Muscle layer of duodenum (tissue), 2 donors: ENCODE measurements around the gene TSPEAR.
A peak's percentile ranks its signal among the peaks of the same experiment; 100 is the strongest.

ENCODE experiments used
- H3K27ac ChIP-seq: one replicate; pipeline ENCODE4 v1.7.0; 2013; ENCODE audit warnings: mild to moderate bottlenecking, low read length
- H3K27me3 ChIP-seq: one replicate; pipeline ENCODE4 v1.7.0; 2013; ENCODE audit warnings: low read depth, mild to moderate bottlenecking, control low read depth, low read length
- H3K36me3 ChIP-seq, 2 donors: one replicate each; pipeline ENCODE4 v1.7.0; 2013; ENCODE audit warnings: low read length in 2 of 2, control low read depth in 1 of 2, mild to moderate bottlenecking in 1 of 2; ENCODE audit not compliant: insufficient read depth in 2 of 2, control insufficient read depth in 1 of 2
- H3K4me1 ChIP-seq, 2 donors: one replicate each; pipeline ENCODE4 v1.7.0; 2013; ENCODE audit warnings: low read length in 2 of 2, mild to moderate bottlenecking in 2 of 2, control low read depth in 1 of 2, moderate library complexity in 1 of 2; ENCODE audit not compliant: insufficient read depth in 2 of 2, control insufficient read depth in 1 of 2
- H3K4me3 ChIP-seq, 2 donors: one replicate each; pipeline ENCODE4 v1.7.0; 2013; ENCODE audit warnings: low read length in 2 of 2, low read depth in 1 of 2, mild to moderate bottlenecking in 1 of 2
- H3K9me3 ChIP-seq, 2 donors: one replicate each; pipeline ENCODE4 v1.7.0; 2013; ENCODE audit warnings: low read length in 2 of 2, control low read depth in 1 of 2, mild to moderate bottlenecking in 1 of 2; ENCODE audit not compliant: control insufficient read depth in 1 of 2
- donor health status: healthy.

The TSPEAR gene

DNA sequence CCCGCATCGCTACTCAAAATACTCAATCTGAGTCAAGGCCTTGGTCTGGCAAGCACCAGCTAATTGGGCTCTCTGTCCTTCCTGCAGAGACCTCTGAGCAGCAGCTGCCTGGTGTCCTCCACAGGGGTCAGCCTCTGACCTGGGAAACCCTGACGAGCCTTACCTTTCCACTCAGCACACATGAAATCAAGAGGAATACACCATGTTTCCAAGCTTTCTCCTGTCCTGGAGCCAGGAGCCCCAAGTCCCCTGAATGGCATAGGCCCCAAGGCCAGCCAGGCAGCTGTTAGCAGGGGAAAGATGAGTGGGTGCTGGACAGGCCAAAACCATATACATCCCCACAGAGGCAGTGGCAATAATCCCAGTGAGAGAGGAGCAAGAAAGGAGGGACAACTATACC is 27.2 kb upstream of the TSPEAR start:
- peaks cover 0 to 6% of the 10 kb centered on the region in 2 donors for H3K36me3 ChIP-seq
- no peaks in the 10 kb centered on the region for H3K4me1 ChIP-seq
- H3K27me3 ChIP-seq = no peaks in the 10 kb centered on the region
- H3K27ac ChIP-seq = no peak overlapping the region
- H3K4me3 ChIP-seq = peak overlapping the region in 1 of 2 donors; percentile 37
- peaks cover 11 to 36% of the 10 kb centered on the region in 2 donors for H3K9me3 ChIP-seq

DNA sequence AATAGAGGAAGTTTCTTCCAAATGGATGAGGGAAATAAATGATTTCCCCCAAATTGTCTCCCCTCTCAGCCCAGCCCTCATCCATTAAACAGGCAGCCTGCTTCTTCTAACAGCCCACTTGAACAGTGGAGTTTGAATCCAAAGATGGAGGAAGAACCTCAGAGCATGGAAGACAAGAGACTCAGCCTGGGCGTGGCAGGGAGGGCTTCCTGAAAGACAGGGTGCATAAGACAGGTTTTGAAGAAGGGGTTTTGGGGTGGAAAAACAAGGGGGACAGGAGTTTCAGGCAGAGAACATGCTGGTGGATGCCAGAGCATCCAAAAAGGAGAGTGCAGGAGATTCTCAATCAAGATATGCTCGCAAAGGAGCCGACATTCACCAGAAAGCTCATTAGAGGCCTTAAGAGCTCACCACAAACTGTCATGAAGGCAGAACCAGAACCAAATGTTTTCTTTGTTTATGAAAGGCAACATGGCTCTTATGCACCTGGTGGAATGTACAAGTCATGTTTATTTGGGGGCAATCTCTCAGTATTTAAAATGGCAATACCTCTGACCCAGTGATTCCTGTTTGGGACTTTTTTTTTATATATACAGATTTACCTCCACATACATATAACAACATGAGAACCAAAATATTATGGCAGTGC is 26.5 kb upstream of the TSPEAR start:
- Histone ChIP-seq H3K4me1 (no peaks in the 10 kb centered on the region), H3K9me3 (peaks cover 11 to 36% of the 10 kb centered on the region in 2 donors), H3K36me3 (peaks cover 0 to 6% of the 10 kb centered on the region in 2 donors), H3K4me3 (peak overlapping the region in 1 of 2 donors; percentile 55), H3K27me3 (no peaks in the 10 kb centered on the region), H3K27ac (no peak overlapping the region)

DNA sequence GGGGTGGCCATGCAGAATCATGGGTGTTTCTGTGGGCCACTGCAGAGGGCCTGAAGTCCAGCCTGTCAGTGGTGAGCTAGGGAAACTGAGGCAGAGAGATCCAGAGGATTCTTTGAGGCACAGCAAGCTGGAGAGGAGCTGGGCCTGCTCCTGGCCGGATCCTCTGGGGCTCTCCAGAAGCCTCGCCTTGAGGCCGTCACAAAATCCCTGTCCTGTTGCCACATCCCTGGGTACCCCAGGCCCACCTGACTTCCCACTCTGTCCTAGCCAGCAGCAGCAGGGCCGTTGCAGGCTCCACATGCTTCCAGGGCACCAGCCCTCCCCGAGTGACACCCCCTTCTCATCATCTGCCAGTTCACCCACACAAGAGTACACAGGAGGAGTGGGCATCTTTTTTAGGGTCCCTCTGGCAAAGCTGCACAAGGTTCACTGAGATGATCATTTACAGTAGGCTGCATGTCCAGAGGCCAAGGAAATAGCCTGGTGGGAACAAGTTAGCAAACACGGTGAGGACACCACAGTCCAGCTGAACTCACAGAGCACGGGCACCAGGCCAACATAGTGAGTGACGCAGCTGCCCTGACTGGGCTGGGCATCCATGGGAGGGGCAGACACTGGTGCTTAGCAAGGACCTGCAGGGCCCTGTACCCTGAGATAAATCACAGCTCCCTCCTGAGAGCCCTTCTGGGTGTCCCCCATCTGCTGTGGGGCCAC is 25.1 kb upstream of the TSPEAR start:
- H3K4me1 ChIP-seq = no peaks in the 10 kb centered on the region
- peaks cover 0 to 6% of the 10 kb centered on the region in 2 donors for H3K36me3 ChIP-seq
- H3K27ac ChIP-seq = no peak overlapping the region
- peaks cover 11 to 36% of the 10 kb centered on the region in 2 donors for H3K9me3 ChIP-seq
- no peaks in the 10 kb centered on the region for H3K27me3 ChIP-seq
- peak overlapping the region in 1 of 2 donors; percentile 6 for H3K4me3 ChIP-seq

DNA sequence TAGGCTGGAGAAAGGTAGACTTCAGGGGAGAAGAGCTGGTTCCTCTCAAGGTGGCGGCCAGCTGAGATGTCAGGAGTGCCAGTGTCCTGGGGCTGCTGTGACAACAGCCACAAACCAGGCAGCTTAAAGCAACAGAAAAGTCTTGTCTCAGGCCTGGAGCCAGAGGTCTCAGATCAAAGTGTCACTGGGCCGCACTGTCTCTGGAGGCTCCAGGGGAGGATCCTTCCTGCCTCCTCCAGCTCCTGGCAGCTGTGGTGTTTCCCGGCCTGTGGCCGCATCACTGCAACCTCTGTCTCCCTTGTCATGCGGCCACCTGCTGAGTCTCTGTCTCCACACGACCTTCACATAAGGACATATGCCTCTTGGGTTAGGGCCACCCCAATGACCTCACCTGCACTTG is 24.4 kb upstream of the TSPEAR start:
- peaks cover 11 to 36% of the 10 kb centered on the region in 2 donors for H3K9me3 ChIP-seq
- no peak overlapping the region for H3K4me3 ChIP-seq
- H3K27me3 ChIP-seq = no peaks in the 10 kb centered on the region
- no peak overlapping the region for H3K27ac ChIP-seq
- peaks cover 0 to 6% of the 10 kb centered on the region in 2 donors for H3K36me3 ChIP-seq
- no peaks in the 10 kb centered on the region for H3K4me1 ChIP-seq

DNA sequence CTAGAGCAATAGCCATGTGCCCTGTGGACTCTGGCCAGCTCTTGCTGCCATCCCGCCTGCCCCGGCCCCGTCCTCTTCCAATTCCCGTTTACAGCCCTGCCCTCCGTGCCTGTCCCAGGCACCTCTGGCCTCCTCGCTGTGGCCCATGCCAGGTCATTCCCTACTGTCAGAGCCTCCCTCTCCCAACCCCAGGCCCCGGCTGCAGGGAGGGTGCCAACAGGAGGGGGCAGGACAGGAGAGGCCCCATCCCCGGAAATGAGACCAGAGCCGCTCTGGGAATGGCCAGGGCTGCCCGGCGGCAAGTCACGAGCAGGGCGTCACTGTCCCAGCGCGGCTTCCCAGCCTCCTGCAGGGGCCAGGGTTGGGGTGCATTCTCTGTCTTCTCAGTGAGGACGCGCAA is 23.5 kb upstream of the TSPEAR start:
- Histone ChIP-seq H3K27ac (no peak overlapping the region), H3K4me1 (no peaks in the 10 kb centered on the region), H3K27me3 (no peaks in the 10 kb centered on the region), H3K36me3 (peaks cover 0 to 6% of the 10 kb centered on the region in 2 donors), H3K4me3 (no peak overlapping the region), H3K9me3 (peaks cover 11 to 35% of the 10 kb centered on the region in 2 donors)

DNA sequence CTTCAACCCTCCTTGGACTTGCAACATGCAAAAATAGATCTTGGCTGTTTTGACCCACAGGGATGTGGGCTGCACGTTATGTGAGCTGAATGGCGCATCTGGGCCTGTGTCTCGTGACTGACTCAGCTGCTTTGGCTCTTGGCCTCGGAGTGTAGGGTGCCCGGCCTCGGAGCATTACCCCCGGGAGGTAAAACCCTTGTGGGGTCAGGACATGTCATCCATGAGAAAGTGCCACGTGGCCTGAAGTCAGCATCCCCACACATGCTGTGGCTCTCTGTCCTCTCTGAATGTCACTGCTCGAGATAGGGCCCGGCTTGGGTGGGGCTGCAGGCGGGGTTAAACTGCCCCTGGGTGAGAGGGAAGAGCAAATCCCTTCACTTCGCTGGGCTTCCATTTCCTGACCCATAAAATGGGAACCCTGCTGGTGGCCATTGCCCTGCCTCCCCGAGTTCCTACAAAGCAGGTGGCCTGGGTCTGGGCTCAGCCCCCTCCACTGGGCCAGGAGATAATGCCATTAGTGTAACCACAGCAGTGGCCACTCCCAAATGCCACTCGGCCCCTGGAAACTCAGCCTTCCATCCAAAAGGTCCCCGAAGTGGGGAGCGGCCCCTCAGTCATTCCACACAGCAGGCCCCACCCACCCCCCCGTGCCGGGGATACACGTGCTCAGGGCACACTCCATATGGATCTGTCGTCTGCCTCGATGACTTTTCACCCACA is 22.8 kb upstream of the TSPEAR start:
- Histone ChIP-seq H3K4me3 (no peak overlapping the region), H3K27ac (no peak overlapping the region), H3K36me3 (peaks cover 0 to 6% of the 10 kb centered on the region in 2 donors), H3K9me3 (peaks cover 11 to 31% of the 10 kb centered on the region in 2 donors), H3K27me3 (no peaks in the 10 kb centered on the region), H3K4me1 (no peaks in the 10 kb centered on the region)

DNA sequence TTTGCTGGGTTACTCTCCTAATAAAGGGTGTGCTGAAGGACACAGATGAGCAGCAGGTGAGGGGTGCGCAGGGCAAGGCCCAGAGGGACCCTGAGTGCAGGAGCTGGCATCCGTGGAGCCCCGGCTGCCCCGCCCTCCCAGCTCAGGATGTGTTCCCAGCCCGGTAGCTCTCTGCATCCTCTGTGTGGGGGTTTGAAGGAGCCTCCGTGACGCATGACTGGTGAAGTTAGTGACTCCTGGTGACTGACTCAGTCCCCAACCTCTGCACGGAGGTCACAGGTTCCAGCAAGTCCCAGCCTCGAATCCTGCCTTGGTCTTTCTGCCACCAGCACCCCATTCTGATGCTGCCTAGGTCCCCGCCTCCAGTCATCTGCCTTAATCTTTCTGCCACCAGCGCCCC is 21.6 kb upstream of the TSPEAR start:
- H3K27me3 ChIP-seq = no peaks in the 10 kb centered on the region
- peaks cover 7 to 19% of the 10 kb centered on the region in 2 donors for H3K9me3 ChIP-seq
- H3K4me3 ChIP-seq = no peak overlapping the region

DNA sequence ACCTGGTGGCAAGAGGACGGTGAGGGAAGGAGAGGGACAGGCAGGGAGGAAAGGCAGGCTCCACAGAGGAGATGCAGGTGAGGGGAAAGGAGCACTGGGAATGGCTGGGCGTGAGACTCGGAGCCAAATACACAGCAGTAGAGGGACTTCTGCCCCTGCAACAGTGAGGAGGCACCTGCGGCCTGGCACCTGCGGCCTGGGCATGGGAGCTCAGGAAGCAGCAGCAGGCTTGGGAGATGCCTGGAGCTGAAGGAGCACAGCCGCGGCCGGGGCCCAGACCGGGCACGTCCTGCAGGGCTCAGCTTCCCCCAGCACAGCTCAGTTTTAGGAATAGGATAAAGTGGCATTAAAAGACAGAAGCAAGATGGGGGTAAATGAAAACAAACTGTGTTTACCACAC is 20.9 kb upstream of the TSPEAR start:
- H3K27ac ChIP-seq = no peak overlapping the region

More for the DNA sequence above, 21.6 kb upstream of the TSPEAR start:
- H3K4me1 ChIP-seq = no peaks in the 10 kb centered on the region
- no peak overlapping the region for H3K27ac ChIP-seq
- H3K36me3 ChIP-seq = no peaks in the 10 kb centered on the region

DNA sequence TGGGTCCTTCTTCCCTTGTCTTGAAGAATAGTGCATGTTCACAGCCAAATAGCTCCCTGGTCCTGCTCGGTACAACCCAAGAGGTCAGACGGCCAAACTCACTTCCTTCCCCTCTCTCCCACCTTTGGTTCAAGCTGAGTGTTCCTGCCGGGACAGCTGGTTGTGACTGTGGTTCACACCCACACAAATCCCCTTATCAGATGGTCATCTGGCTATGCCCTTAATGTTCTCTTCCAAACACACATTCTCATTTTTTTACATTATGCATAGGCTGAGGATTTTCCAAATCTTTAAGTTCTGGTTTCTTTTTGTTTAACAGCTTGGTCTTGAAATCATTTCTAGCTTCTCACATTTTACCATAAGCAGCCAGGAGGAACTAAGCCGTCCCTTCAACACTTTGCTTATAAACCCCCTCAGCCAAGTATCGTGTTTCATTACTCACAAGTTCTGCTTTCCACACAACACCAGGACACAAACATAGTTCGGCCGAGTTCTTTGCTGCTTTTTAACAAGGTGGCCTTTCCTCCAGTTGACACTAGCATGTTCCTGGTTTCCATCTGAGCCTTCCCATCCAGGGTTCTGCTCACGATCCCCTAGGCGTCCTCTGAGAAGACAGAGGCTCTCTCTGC is 19.7 kb upstream of the TSPEAR start:
- Histone ChIP-seq H3K4me1 (no peaks in the 10 kb centered on the region), H3K9me3 (peaks cover 0 to 3% of the 10 kb centered on the region in 2 donors), H3K27me3 (peaks cover 1% of the 10 kb centered on the region), H3K27ac (no peak overlapping the region), H3K4me3 (no peak overlapping the region), H3K36me3 (no peaks in the 10 kb centered on the region)

More for the DNA sequence above, 20.9 kb upstream of the TSPEAR start:
- H3K36me3 ChIP-seq = no peaks in the 10 kb centered on the region
- no peak overlapping the region for H3K4me3 ChIP-seq
- no peaks in the 10 kb centered on the region for H3K27me3 ChIP-seq
- H3K4me1 ChIP-seq = no peaks in the 10 kb centered on the region
- peaks cover 3 to 12% of the 10 kb centered on the region in 2 donors for H3K9me3 ChIP-seq

DNA sequence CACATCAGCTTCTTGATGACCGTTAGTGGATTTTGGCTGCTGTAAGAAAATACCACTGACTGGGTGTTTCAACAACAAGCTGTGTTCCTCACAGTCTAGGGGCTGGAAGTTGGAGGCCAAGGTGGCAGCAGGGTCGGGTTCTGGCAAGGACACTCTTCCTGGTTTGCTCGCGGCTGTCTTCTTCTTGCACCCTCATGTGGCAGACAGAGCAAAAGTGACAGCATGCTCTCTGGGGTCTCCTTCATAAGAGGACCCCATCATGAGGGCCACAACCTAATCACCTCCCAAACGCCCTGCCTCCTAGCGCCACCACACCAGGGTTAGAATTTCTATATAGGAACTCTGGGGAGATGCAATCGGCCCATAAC is 18.6 kb upstream of the TSPEAR start:
- Histone ChIP-seq H3K36me3 (no peaks in the 10 kb centered on the region), H3K9me3 (no peaks in the 10 kb centered on the region), H3K27me3 (peaks cover 6% of the 10 kb centered on the region), H3K4me3 (no peak overlapping the region), H3K27ac (no peak overlapping the region), H3K4me1 (no peaks in the 10 kb centered on the region)
